GM12878 (cell line): ENCODE data around the gene LIPT1. TPM values are rescaled to one million over a fixed set of nuclear protein-coding genes. Genes with fewer than 3 reads are reported as not detected.
A peak's percentile ranks its signal among the peaks of the same experiment; 100 is the strongest.

Source experiments
- NR2C1 ChIP-seq: fragments of 450-650 bp; IDR thresholded peaks from 2 replicates; pipeline ENCODE4 v1.6.1; 2017; ENCODE audit warnings: antibody characterized with exemption, mild to moderate bottlenecking, moderate library complexity
- SRF ChIP-seq, 2 experiments: IDR thresholded peaks; 2 replicates each; pipeline ENCODE4 v1.6.1; 2011; ENCODE audit warnings: low read depth in 2 of 2, low read length in 2 of 2, mild to moderate bottlenecking in 1 of 2, moderate library complexity in 1 of 2
- YBX1 ChIP-seq: fragments of 450-650 bp; IDR thresholded peaks from 2 replicates; pipeline ENCODE4 v1.6.1; 2016; ENCODE audit warnings: antibody characterized with exemption
- ZBTB40 ChIP-seq: fragments of 450-650 bp; IDR thresholded peaks from 2 replicates; pipeline ENCODE4 v1.6.1; 2016; ENCODE audit warnings: mild to moderate bottlenecking, moderate library complexity, borderline replicate concordance
- ZNF622 ChIP-seq: fragments of 450-650 bp; IDR thresholded peaks from 2 replicates; pipeline ENCODE4 v1.6.1; 2017; ENCODE audit warnings: mild to moderate bottlenecking, inconsistent platforms
- polyA plus RNA-seq, 11 experiments: library from polyadenylated mRNA; depleted of rRNA in 4 of 11; unstranded in 6 of 11; stranded (reverse) in 5 of 11; fragments of >200 nt; fragmentation: Nextera tagmentation in 4 of 11; fragmentation: Illumina TruSeq in 1 of 11; extraction: Ambion mirVana in 4 of 11; extraction: Trizol in 1 of 11; gene quantifications; 1 replicate in 1 of 11; 2 replicates in 10 of 11; pipeline versions ENCODE4 v1.2.1 to v1.2.3, GENCODE V29; 2011 to 2016; ENCODE audit warnings: inconsistent platforms in 2 of 11, missing spikeins in 2 of 11, low read depth in 1 of 11
- total RNA-seq, 4 experiments: library from RNA; depleted of rRNA in 3 of 4; stranded (reverse); fragments of >200 nt in 3 of 4; fragmentation: Illumina TruSeq in 1 of 4; extraction: Trizol in 1 of 4; gene quantifications; 2 replicates each; pipeline versions ENCODE4 v1.2.1 to v1.2.3, GENCODE V29; 2013 to 2021
- TF ChIP-seq, protein P1 (sequence below): fragments of 450-650 bp; IDR thresholded peaks from 2 replicates; pipeline ENCODE4 v1.6.1; 2017; ENCODE audit warnings: antibody characterized with exemption, mild to moderate bottlenecking, moderate library complexity
- TF ChIP-seq, protein P2 (sequence below): fragments of 450-650 bp; IDR thresholded peaks from 2 replicates; pipeline ENCODE4 v1.6.1; 2018; ENCODE audit warnings: borderline replicate concordance, mild to moderate bottlenecking; ENCODE audit not compliant: partially characterized antibody

LIPT1 gene
- total and polyA plus RNA-seq, 10 of the 15 experiments (the other 5 are each of a cell fraction or from before 2014, with no cell fraction given): 8.0 to 15.5 (median 10.9) TPM

GRCh38 chr2:99154643-99155536 is at the start of gene LIPT1, which contains the start of gene TSGA10 (continued):
- TF ChIP-seq, protein P1, sequence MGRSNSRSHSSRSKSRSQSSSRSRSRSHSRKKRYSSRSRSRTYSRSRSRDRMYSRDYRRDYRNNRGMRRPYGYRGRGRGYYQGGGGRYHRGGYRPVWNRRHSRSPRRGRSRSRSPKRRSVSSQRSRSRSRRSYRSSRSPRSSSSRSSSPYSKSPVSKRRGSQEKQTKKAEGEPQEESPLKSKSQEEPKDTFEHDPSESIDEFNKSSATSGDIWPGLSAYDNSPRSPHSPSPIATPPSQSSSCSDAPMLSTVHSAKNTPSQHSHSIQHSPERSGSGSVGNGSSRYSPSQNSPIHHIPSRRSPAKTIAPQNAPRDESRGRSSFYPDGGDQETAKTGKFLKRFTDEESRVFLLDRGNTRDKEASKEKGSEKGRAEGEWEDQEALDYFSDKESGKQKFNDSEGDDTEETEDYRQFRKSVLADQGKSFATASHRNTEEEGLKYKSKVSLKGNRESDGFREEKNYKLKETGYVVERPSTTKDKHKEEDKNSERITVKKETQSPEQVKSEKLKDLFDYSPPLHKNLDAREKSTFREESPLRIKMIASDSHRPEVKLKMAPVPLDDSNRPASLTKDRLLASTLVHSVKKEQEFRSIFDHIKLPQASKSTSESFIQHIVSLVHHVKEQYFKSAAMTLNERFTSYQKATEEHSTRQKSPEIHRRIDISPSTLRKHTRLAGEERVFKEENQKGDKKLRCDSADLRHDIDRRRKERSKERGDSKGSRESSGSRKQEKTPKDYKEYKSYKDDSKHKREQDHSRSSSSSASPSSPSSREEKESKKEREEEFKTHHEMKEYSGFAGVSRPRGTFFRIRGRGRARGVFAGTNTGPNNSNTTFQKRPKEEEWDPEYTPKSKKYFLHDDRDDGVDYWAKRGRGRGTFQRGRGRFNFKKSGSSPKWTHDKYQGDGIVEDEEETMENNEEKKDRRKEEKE: no peak
- TF ChIP-seq ZNF622: no peak
- 0 out of 4 replicates have a peak, but pooled peaks of 1 of the 2 experiments have one; percentile 24 for TF ChIP-seq SRF (IDR thresholded peaks at IDR 0.05; ENCODE audit: low read depth in 2 of 2, low read length in 2 of 2)
- TF ChIP-seq, protein P2, sequence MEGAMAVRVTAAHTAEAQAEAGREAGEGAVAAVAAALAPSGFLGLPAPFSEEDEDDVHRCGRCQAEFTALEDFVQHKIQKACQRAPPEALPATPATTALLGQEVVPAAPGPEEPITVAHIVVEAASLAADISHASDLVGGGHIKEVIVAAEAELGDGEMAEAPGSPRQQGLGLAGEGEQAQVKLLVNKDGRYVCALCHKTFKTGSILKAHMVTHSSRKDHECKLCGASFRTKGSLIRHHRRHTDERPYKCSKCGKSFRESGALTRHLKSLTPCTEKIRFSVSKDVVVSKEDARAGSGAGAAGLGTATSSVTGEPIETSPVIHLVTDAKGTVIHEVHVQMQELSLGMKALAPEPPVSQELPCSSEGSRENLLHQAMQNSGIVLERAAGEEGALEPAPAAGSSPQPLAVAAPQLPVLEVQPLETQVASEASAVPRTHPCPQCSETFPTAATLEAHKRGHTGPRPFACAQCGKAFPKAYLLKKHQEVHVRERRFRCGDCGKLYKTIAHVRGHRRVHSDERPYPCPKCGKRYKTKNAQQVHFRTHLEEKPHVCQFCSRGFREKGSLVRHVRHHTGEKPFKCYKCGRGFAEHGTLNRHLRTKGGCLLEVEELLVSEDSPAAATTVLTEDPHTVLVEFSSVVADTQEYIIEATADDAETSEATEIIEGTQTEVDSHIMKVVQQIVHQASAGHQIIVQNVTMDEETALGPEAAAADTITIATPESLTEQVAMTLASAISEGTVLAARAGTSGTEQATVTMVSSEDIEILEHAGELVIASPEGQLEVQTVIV: no peak
- TF ChIP-seq NR2C1: peak; percentile 80
- peak; percentile 86 for TF ChIP-seq ZBTB40
- TF ChIP-seq YBX1: no peak
